PC-3 (cell line): ENCODE measurements around the gene UGT1A7.

Experiments used
- CTCF ChIP-seq: fragments of 300-600 bp; sonication (generic); conservative IDR thresholded peaks from 2 replicates; pipeline ENCODE4 v1.5.1; 2017; ENCODE audit warnings: antibody characterized with exemption, low read depth, mild to moderate bottlenecking, low read length
- EZH2 ChIP-seq: fragments of 300-600 bp; sonication (generic); IDR thresholded peaks from one replicate; pipeline ENCODE4 v1.6.1; 2017; ENCODE audit warnings: antibody characterized with exemption, mild to moderate bottlenecking, low read length; ENCODE audit not compliant: unreplicated experiment

- TF ChIP-seq CTCF = no peak
- TF ChIP-seq EZH2 = no peak
These were observed 25.3 kb upstream of the UGT1A7 start for GRCh38 chr2:233656443-233656842.
